NCI-H2196 (cell line): ENCODE data around the gene NHLRC4.
"Not testable (repeated sequence)": the region's sequence is repeated elsewhere in the genome, so short reads cannot be mapped to it uniquely, and the experiment has no call there.

Experiments
- DNase-seq: peaks from one replicate; lab custom pipeline; 2025; ENCODE audit not compliant: unreplicated experiment; lab: John Stamatoyannopoulos, UW

Gene NHLRC4

GRCh38 chr16:596736-597060, 29.9 kb downstream of the NHLRC4 start:
- DNase-seq, result no peak

GRCh38 chr16:597655-598054, 30.9 kb downstream of the NHLRC4 start:
- DNase-seq, result not testable (repeated sequence)

- no peak for DNase-seq
These were observed 32.3 kb downstream of the NHLRC4 start for GRCh38 chr16:598823-599739.

GRCh38 chr16:600781-601180, 34.0 kb downstream of the NHLRC4 start:
- DNase-seq, result peak; percentile 42

- DNase-seq, result no peak
These were observed 37.1 kb downstream of the NHLRC4 start for GRCh38 chr16:603933-604332.

DNA sequence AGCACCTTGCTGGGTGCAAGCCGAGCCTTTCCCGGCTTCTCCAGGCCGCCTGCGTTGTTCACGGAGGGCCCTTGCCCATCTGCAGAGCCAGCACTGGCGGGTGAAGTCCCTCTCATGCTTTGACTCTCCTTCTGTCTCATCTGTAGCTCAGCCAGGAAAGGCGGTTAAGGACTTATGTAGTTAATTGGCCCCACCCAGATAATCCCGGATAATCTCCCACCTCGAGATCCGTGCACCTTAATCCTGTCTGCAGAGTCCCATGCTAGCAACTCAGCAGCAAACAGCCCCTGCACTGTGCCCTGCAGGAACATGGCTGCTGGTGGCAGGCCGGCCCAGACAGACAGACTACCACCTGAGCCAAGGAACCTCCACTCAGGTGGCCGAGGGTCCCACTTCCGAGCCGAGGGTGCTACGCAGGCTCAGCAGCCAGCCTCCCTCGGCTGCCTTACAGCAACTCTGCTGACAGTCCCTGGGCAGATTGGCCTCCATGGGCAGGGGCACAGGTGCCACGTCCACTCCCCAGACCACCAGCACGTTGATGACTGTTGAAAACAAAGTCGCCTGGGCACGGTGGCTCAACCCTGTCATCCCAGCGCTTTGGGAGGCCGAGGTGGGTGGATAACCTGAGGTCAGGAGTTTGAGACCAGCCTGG, 40.0 kb downstream of the NHLRC4 start:
- DNase-seq, result no peak

DNA sequence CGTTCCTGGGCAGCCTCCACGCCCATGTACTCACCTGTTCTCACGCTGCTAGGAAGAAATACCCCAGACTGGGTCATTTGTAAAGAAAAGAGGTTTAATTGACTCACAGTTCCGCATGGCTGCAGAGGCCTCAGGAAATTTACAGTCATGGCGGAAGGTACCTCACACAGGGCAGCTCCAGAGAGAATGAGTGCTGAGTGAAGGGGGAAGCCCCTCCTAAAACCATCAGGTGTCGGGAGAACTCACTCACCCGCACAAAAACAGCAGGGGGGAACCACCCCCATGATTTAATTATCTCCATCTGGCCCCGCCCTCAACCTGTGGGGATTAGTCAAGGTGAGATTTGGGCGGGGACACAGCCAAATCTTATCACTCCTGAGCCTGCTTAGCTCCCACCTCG, 41.2 kb downstream of the NHLRC4 start:
- DNase-seq, result no peak

DNA sequence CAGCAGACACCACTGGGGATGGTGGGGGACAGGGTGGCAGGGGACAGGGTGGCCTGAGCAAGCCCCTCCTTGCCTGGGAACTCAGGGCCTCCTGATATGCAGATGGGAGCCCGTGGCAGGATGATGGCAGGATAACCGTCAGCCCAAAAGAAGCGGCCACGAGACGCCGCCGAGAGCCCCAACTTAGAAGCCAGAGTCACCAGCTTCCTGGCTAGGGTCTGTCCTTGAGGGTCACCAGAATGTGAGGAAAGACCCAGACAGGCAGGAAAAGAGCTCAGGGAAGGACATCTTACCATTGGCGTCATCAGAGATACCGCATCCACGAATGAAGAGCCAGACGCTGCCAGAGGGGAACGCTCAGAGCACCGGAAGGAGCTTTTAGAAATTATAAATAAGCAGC, 42.5 kb downstream of the NHLRC4 start:
- DNase-seq, result no peak

- no peak for DNase-seq
These were observed 43.2 kb downstream of the NHLRC4 start for GRCh38 chr16:609984-610383.

GRCh38 chr16:610513-611381, 43.9 kb downstream of the NHLRC4 start:
- DNase-seq, result peak; percentile 62

GRCh38 chr16:615122-615521, 48.3 kb downstream of the NHLRC4 start:
- no peak for DNase-seq

GRCh38 chr16:616733-617586, 50.2 kb downstream of the NHLRC4 start:
- DNase-seq, result no peak

- DNase-seq, result no peak
These were observed 51.0 kb downstream of the NHLRC4 start for GRCh38 chr16:617855-618254.
